Calu3 (cell line): ENCODE results near the gene COBLL1. TPM values are rescaled to one million over a fixed set of nuclear protein-coding genes. Genes with fewer than 3 reads are reported as not detected.

Experiments
- BruUV-seq: library from RNA; stranded (reverse); fragments of 400-500 nt; replicated peaks from 2 replicates; lab custom pipeline; 2021; lab: Mats Ljungman, UMichigan
- CTCF ChIA-PET: fragments of 300-600 bp; sonication (Branson Sonifier 250); formaldehyde crosslinking; loops from one replicate; lab custom pipeline; 2022; ENCODE audit warnings: antibody characterized with exemption; lab: Charles Lee
- DNase-seq: peaks from one replicate; pipeline ENCODE4 v3.0.0; 2022
- H3K27ac Mint-ChIP-seq: one replicate; pipeline ENCODE4 v1.8.0; 2022; ENCODE audit warnings: mixed read lengths; ENCODE audit not compliant: unreplicated experiment
- H3K27me3 Mint-ChIP-seq: one replicate; pipeline ENCODE4 v1.8.0; 2022; ENCODE audit warnings: mixed read lengths; ENCODE audit not compliant: unreplicated experiment
- H3K36me3 Mint-ChIP-seq: one replicate; pipeline ENCODE4 v1.8.0; 2022; ENCODE audit warnings: mild to moderate bottlenecking, moderate library complexity, mixed read lengths; ENCODE audit not compliant: insufficient read depth, unreplicated experiment
- H3K4me1 Mint-ChIP-seq: one replicate; pipeline ENCODE4 v1.8.0; 2022; ENCODE audit warnings: mild to moderate bottlenecking, low read depth, mixed read lengths; ENCODE audit not compliant: unreplicated experiment
- H3K4me3 Mint-ChIP-seq: one replicate; pipeline ENCODE4 v1.8.0; 2022; ENCODE audit warnings: mild to moderate bottlenecking, low read depth, moderate library complexity, mixed read lengths; ENCODE audit not compliant: unreplicated experiment
- H3K9me3 Mint-ChIP-seq: one replicate; pipeline ENCODE4 v1.8.0; 2022; ENCODE audit warnings: low read depth, mixed read lengths; ENCODE audit not compliant: unreplicated experiment
- intact Hi-C: fragments of 100-400 bp; cut with micrococcal nuclease; formaldehyde crosslinking; loops from one replicate; pipeline ENCODE4 v1.10.0; 2022; ENCODE audit not compliant: unreplicated experiment
- total RNA-seq: library from RNA; stranded (reverse); gene quantifications from 2 replicates; pipeline ENCODE4 v1.2.3, GENCODE V29; 2022
- TF ChIP-seq, protein P1 (sequence below): fragments of 200-600 bp; IDR thresholded peaks from one replicate; pipeline ENCODE4 v1.8.0; 2022; ENCODE audit warnings: antibody characterized with exemption; ENCODE audit not compliant: unreplicated experiment

The COBLL1 gene
- total RNA-seq, 1 experiment from 2014 or later, result 44.9 TPM

GRCh38 chr2:164703915-164704706 lies 137.5 kb downstream of the COBLL1 start:
- no peak overlapping the region for H3K27ac Mint-ChIP-seq
- CTCF ChIA-PET, result no interaction called here
- no peaks in the 10 kb centered on the region for H3K27me3 Mint-ChIP-seq
- no TSS peak for BruUV-seq
- peaks cover 5% of the 10 kb centered on the region for H3K36me3 Mint-ChIP-seq
- DNase-seq, result no peak
- TF ChIP-seq, protein P1, sequence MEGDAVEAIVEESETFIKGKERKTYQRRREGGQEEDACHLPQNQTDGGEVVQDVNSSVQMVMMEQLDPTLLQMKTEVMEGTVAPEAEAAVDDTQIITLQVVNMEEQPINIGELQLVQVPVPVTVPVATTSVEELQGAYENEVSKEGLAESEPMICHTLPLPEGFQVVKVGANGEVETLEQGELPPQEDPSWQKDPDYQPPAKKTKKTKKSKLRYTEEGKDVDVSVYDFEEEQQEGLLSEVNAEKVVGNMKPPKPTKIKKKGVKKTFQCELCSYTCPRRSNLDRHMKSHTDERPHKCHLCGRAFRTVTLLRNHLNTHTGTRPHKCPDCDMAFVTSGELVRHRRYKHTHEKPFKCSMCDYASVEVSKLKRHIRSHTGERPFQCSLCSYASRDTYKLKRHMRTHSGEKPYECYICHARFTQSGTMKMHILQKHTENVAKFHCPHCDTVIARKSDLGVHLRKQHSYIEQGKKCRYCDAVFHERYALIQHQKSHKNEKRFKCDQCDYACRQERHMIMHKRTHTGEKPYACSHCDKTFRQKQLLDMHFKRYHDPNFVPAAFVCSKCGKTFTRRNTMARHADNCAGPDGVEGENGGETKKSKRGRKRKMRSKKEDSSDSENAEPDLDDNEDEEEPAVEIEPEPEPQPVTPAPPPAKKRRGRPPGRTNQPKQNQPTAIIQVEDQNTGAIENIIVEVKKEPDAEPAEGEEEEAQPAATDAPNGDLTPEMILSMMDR, result no peak
- peaks cover 3% of the 10 kb centered on the region for H3K9me3 Mint-ChIP-seq
- intact Hi-C loops, result loop anchor here (5.0 kb wide), 1 partner anchor 87 kb away; no protein-coding TSS in a partner anchor
- H3K4me1 Mint-ChIP-seq, result peaks cover 38% of the 10 kb centered on the region
- no peak overlapping the region for H3K4me3 Mint-ChIP-seq

GRCh38 chr2:164701565-164701964 lies 140.1 kb downstream of the COBLL1 start:
- TF ChIP-seq, protein P1, result no peak
- intact Hi-C loops, result loop anchor here (5.0 kb wide), 1 partner anchor 84 kb away; no protein-coding TSS in a partner anchor
- Mint-ChIP-seq H3K27me3 (no peaks in the 10 kb centered on the region), H3K4me3 (no peak overlapping the region), H3K36me3 (peaks cover 5% of the 10 kb centered on the region), H3K9me3 (peaks cover 3% of the 10 kb centered on the region), H3K27ac (no peak overlapping the region), H3K4me1 (peaks cover 25% of the 10 kb centered on the region)
- DNase-seq, result no peak
- CTCF ChIA-PET, result no interaction called here
- no TSS peak for BruUV-seq

- Mint-ChIP-seq H3K4me1 (peaks cover 17% of the 10 kb centered on the region), H3K27ac (no peak overlapping the region), H3K36me3 (peaks cover 7% of the 10 kb centered on the region), H3K4me3 (no peak overlapping the region), H3K27me3 (no peaks in the 10 kb centered on the region), H3K9me3 (no peaks in the 10 kb centered on the region)
- intact Hi-C loops, result loop anchor here (5.0 kb wide), 1 partner anchor 83 kb away; no protein-coding TSS in a partner anchor
- CTCF ChIA-PET, result no interaction called here
- TF ChIP-seq, protein P1, result no peak
- BruUV-seq, result no TSS peak
- DNase-seq, result no peak
Measured at GRCh38 chr2:164700390-164700789, 141.2 kb downstream of the COBLL1 start.

- H3K36me3 Mint-ChIP-seq, result peaks cover 7% of the 10 kb centered on the region
- no peak for DNase-seq
- intact Hi-C loops, result loop anchor here (1.0 kb wide), 1 partner anchor 19 kb away; no protein-coding TSS in a partner anchor
- BruUV-seq, result no TSS peak
- TF ChIP-seq, protein P1, result peak; percentile 40
- no peak overlapping the region for H3K4me3 Mint-ChIP-seq
- H3K27me3 Mint-ChIP-seq, result no peaks in the 10 kb centered on the region
- no peak overlapping the region for H3K27ac Mint-ChIP-seq
- H3K9me3 Mint-ChIP-seq, result no peaks in the 10 kb centered on the region
- peaks cover 19% of the 10 kb centered on the region for H3K4me1 Mint-ChIP-seq
- CTCF ChIA-PET, result no interaction called here
Measured at GRCh38 chr2:164697688-164698461, 143.7 kb downstream of the COBLL1 start.
